GM23248 (cell line): ENCODE data around the gene TEAD3. TPM values are rescaled to one million over a fixed set of nuclear protein-coding genes. Genes with fewer than 3 reads are reported as not detected.

Experiments
- DNase-seq: peaks from one replicate; pipeline ENCODE4 v3.0.0-alpha.2; 2015
- H2AFZ ChIP-seq: fragments of 200-600 bp; sonication (generic); 2 replicates; pipeline ENCODE4 v1.6.1; 2016; ENCODE audit warnings: antibody characterized with exemption
- H3F3A ChIP-seq: fragments of 200-600 bp; sonication (generic); 2 replicates; pipeline ENCODE4 v1.6.1; 2016; ENCODE audit warnings: mild to moderate bottlenecking, antibody characterized with exemption, mixed run types; ENCODE audit not compliant: insufficient read depth
- H3K27ac ChIP-seq: fragments of 200-600 bp; sonication (generic); 2 replicates; pipeline ENCODE4 v1.5.1; 2016; ENCODE audit warnings: mild to moderate bottlenecking
- H3K27me3 ChIP-seq: fragments of 200-600 bp; sonication (generic); replicated peaks from 2 replicates; pipeline ENCODE4 v1.6.1; 2016; ENCODE audit warnings: mild to moderate bottlenecking; ENCODE audit not compliant: insufficient read depth
- H3K36me3 ChIP-seq: fragments of 200-600 bp; sonication (generic); 2 replicates; pipeline ENCODE4 v1.6.1; 2016; ENCODE audit warnings: low read depth, mild to moderate bottlenecking
- H3K4me1 ChIP-seq: fragments of 200-600 bp; sonication (generic); 2 replicates; pipeline ENCODE4 v1.6.1; 2016; ENCODE audit warnings: mild to moderate bottlenecking; ENCODE audit not compliant: insufficient read depth
- H3K4me2 ChIP-seq: fragments of 200-600 bp; sonication (generic); one replicate; pipeline ENCODE4 v1.6.1; 2016; ENCODE audit warnings: mild to moderate bottlenecking; ENCODE audit not compliant: unreplicated experiment
- H3K4me3 ChIP-seq: fragments of 200-600 bp; sonication (generic); 2 replicates; pipeline ENCODE4 v1.5.1; 2016; ENCODE audit warnings: mild to moderate bottlenecking
- H3K79me2 ChIP-seq: fragments of 200-600 bp; sonication (generic); 2 replicates; pipeline ENCODE4 v1.6.1; 2016; ENCODE audit warnings: mild to moderate bottlenecking; ENCODE audit not compliant: insufficient read depth
- H3K9ac ChIP-seq: fragments of 200-600 bp; sonication (generic); 2 replicates; pipeline ENCODE4 v1.6.1; 2016; ENCODE audit warnings: mild to moderate bottlenecking
- H3K9me2 ChIP-seq: fragments of 200-600 bp; sonication (generic); 2 replicates; pipeline ENCODE4 v1.6.1; 2016; ENCODE audit warnings: mixed run types, mild to moderate bottlenecking, moderate library complexity; ENCODE audit not compliant: insufficient read depth
- H3K9me3 ChIP-seq: fragments of 200-600 bp; sonication (generic); one replicate; pipeline ENCODE4 v1.6.1; 2017; ENCODE audit warnings: low read depth
- H4K20me1 ChIP-seq: fragments of 200-600 bp; sonication (generic); 2 replicates; pipeline ENCODE4 v1.6.0; 2016; ENCODE audit not compliant: insufficient read depth
- EZH2 ChIP-seq: fragments of 200-600 bp; sonication (generic); IDR thresholded peaks from 2 replicates; pipeline ENCODE4 v1.6.1; 2018; ENCODE audit warnings: antibody characterized with exemption, mild to moderate bottlenecking; ENCODE audit not compliant: insufficient read depth, poor library complexity, severe bottlenecking
- EZH2phosphoT487 ChIP-seq: fragments of 200-600 bp; sonication (generic); IDR thresholded peaks from 2 replicates; pipeline ENCODE4 v1.6.1; 2018; ENCODE audit warnings: antibody characterized with exemption, moderate library complexity, mild to moderate bottlenecking, low read depth; ENCODE audit not compliant: insufficient read depth
- WGBS, 2 experiments: methylation state at CpG; one replicate each; pipeline ENCODE4 v1.1.6; 2015 to 2017; ENCODE audit warnings: low lambda C conversion rate in 2 of 2, low coverage in 1 of 2; ENCODE audit errors: missing lambda C conversion rate in 2 of 2; 5-methylcytosine and 5-hydroxymethylcytosine counted together
- in situ Hi-C: fragments of 300-500 bp; cut with MboI; formaldehyde crosslinking; loops from 2 replicates; pipeline ENCODE4 v1.15.0; 2020
- polyA plus RNA-seq: library from polyadenylated mRNA; unstranded; fragments of >200 nt; fragmentation: Nextera tagmentation; extraction: Ambion mirVana; gene quantifications from 2 replicates; pipeline ENCODE4 v1.2.1, GENCODE V29; 2016
- total RNA-seq: library from RNA; depleted of rRNA; stranded (reverse); fragments of >200 nt; shearing (Covaris generic); gene quantifications from 2 replicates; pipeline ENCODE4 v1.2.3, GENCODE V29; 2014

The TEAD3 gene
- total and polyA plus RNA-seq, 2 experiments from 2014 or later, result 6.9 to 10.5 TPM

DNA sequence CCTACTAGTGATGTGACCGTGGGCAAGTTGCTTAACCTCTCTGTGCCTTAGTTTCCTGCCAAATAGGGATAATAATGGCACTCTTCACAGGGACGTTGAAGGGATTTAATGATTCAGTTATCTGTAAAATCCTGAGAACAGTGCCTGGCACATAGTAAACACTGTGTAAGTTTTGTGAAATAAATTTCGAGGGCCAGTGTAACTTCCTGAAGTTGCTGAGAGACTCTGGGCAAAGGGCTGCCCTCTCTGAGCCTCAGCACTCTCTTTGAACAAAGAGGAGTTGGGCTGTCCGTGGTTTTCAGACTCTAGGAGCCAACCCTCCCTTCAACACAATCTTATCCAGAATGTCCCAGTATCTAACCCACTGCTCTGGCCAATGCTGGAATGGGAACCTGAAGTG is 2.5 kb upstream of the TEAD3 start:
- in situ Hi-C loops, result no loop called here
- Histone ChIP-seq H3K4me3 (no peak overlapping the region), H3K27ac (no peak overlapping the region), H3K9me2 (no peaks in the 10 kb centered on the region), H2AFZ (no peak overlapping the region), H3K4me1 (peaks cover 8% of the 10 kb centered on the region), H3K79me2 (peaks cover 24% of the 10 kb centered on the region), H3K9me3 (no peaks in the 10 kb centered on the region), H3K4me2 (no peak overlapping the region), H3K9ac (no peak overlapping the region), H3F3A (0 out of 2 replicates have a peak, but pooled peaks cover 5% of the 10 kb centered on the region), H4K20me1 (no peaks in the 10 kb centered on the region), H3K27me3 (no peaks in the 10 kb centered on the region), H3K36me3 (no peaks in the 10 kb centered on the region)
- no peak for DNase-seq
- TF ChIP-seq EZH2, result no peak
- TF ChIP-seq EZH2phosphoT487, result no peak
- 92 to 94% methylated on average over 4 of the region's 4 CpGs for WGBS, 2 experiments

GRCh38 chr6:35498422-35499067 is 1.7 kb upstream of the TEAD3 start:
- H3K9ac ChIP-seq, result peak overlapping the region; percentile 87; the same call in 1 of the 2 replicates

DNA sequence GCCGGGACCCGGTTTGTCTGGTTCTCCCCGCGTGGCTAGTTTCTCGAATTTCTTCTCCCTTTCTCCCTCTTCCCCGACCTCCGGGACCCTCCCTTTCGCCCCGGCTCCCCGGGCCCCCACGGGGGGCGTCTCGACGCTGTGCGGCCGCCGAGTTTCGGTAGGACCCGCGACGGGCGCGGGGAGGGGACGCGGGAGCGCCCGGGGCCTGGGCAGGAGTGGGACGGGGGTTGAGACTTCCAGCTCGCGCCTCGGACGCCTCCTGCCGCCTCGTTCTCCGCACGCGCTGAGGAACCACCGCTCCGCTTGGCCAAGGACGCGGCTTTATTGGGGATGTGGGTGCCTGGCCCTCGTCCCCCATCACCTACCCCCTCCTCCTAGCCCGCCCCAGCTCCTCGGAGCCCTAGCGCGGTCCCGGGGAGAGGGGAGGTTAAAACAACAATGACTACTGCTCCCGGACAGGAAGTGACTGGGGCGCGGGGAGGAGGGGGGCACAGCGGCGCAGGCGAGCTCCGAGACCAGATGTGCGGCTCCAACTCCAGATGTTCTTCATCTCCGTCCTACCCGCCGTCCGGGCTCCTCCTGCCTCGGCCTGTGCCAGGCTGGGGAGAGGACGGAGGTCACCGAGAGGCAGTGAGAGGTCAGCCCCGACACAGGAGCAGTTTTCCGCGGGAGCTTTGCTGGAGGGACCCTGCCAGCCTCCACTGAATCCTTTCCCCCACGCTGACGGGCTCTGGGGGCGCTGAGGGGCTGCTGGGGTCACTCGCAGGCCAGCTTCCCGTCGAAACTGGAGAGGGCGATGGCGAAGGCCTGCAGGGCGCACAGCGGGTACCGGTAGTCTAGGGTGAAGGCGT is 917 bp upstream of the TEAD3 start:
- no peak for TF ChIP-seq EZH2phosphoT487
- TF ChIP-seq EZH2, result no peak

More at GRCh38 chr6:35498422-35499067, 1.7 kb upstream of the TEAD3 start:
- Histone ChIP-seq H4K20me1 (no peaks in the 10 kb centered on the region), H3K4me1 (peaks cover 8% of the 10 kb centered on the region), H3K4me3 (peak overlapping the region; percentile 82), H2AFZ (no peak overlapping the region), H3K36me3 (no peaks in the 10 kb centered on the region), H3K27me3 (no peaks in the 10 kb centered on the region), H3K4me2 (no peak overlapping the region), H3K9me3 (no peaks in the 10 kb centered on the region), H3K79me2 (peaks cover 32% of the 10 kb centered on the region), H3K27ac (no peak overlapping the region), H3F3A (0 out of 2 replicates have a peak, but pooled peaks cover 5% of the 10 kb centered on the region), H3K9me2 (no peaks in the 10 kb centered on the region)
- 86 to 96% methylated on average over 5 to 14 of the region's 14 CpGs for WGBS, 2 experiments
- DNase-seq, result no peak
- in situ Hi-C loops, result no loop called here
- TF ChIP-seq EZH2phosphoT487, result no peak
- TF ChIP-seq EZH2, result no peak

DNA sequence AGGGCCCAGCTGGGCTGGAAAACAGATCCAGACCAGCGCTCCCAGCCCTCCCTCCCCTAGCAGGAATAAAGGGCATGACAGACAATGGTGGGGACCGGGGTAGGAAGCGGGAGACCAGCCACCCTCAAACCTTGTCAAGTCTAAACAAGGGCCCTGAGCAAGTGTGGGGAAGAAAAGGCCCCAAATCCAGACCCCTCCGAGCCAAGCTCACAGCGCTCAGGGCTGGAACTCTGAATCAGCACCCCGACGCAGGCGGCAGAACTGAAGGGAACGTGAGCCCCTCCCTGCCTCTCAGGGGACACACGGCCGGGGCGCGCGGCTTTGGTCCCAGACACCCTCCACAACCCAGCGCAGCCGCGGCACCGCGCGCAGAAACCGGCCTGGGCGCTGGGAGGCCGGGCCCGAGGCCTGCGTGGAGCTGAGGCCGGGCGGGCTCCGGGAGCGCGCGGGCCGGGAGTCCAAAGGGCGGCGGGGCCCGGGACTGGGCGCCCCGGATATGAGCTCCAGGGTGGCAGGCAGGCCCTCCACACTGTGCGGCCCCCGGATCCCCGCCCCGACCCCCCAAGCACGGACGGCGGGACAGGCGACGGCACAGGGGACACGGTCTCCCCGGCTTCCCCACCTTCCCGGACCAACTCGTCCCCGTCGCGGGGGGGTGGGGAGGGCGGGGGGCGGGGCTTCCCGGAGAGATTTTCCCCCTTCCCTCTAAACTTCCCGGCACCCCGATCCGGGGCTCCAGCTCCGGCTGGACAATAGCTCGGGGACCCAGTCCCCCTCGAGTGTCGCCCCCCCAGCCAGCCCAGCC is 641 bp downstream of the TEAD3 start:
- in situ Hi-C loops, result no loop called here
- H3K4me2 ChIP-seq, result peak overlapping the region; percentile 72
- H2AFZ ChIP-seq, result peak overlapping the region; percentile 74
- H3K9me2 ChIP-seq, result no peaks in the 10 kb centered on the region
- peaks cover 8% of the 10 kb centered on the region for H3K4me1 ChIP-seq
- H3K27ac ChIP-seq, result peak overlapping the region; percentile 37
- H4K20me1 ChIP-seq, result no peaks in the 10 kb centered on the region
- H3K9me3 ChIP-seq, result no peaks in the 10 kb centered on the region
- 0 out of 2 replicates have a peak, but pooled peaks cover 5% of the 10 kb centered on the region for H3F3A ChIP-seq
- H3K79me2 ChIP-seq, result peaks cover 55% of the 10 kb centered on the region
- H3K4me3 ChIP-seq, result peak overlapping the region; percentile 82
- H3K36me3 ChIP-seq, result no peaks in the 10 kb centered on the region
- TF ChIP-seq EZH2 (no peak), EZH2phosphoT487 (no peak)
- H3K9ac ChIP-seq, result peak overlapping the region; percentile 79
- DNase-seq, result peak; percentile 77
- WGBS, 2 experiments, result 1 to 3% methylated on average over 24 to 32 of the region's 63 CpGs
- H3K27me3 ChIP-seq, result no peaks in the 10 kb centered on the region

More for the DNA sequence above, 917 bp upstream of the TEAD3 start:
- Histone ChIP-seq H3K4me3 (peak overlapping the region; percentile 82), H3F3A (0 out of 2 replicates have a peak, but pooled peaks cover 5% of the 10 kb centered on the region), H3K4me2 (peak overlapping the region; percentile 87), H3K9me3 (no peaks in the 10 kb centered on the region), H3K27me3 (no peaks in the 10 kb centered on the region), H3K9me2 (no peaks in the 10 kb centered on the region), H3K27ac (peak overlapping the region; percentile 68), H3K9ac (peak overlapping the region; percentile 87), H3K4me1 (peaks cover 8% of the 10 kb centered on the region), H3K36me3 (no peaks in the 10 kb centered on the region), H2AFZ (peak overlapping the region; percentile 83), H4K20me1 (no peaks in the 10 kb centered on the region), H3K79me2 (peaks cover 40% of the 10 kb centered on the region)
- in situ Hi-C loops, result no loop called here
- peak; percentile 78 for DNase-seq
- 9 to 11% methylated on average over 37 to 77 of the region's 77 CpGs for WGBS, 2 experiments
